Esophagus muscularis mucosa (tissue), 4 donors: Measurements from ENCODE around the gene MOB3B. TPM values are rescaled to one million over a fixed set of nuclear protein-coding genes. Genes with fewer than 3 reads are reported as not detected.

ENCODE experiments used
- DNase-seq: peaks from one replicate; pipeline ENCODE4 v3.0.0-alpha.2; 2017; ENCODE audit errors: extremely low spot score
- H3K27ac ChIP-seq, 4 donors: fragments of 200-600 bp; sonication (generic); replicated peaks in 1 of 4; 1 replicate in 3 of 4; 2 replicates in 1 of 4; pipeline ENCODE4 v1.5.1; 2016 to 2019; ENCODE audit warnings: mild to moderate bottlenecking in 1 of 4
- H3K27me3 ChIP-seq, 4 donors: fragments of 200-600 bp; sonication (generic); one replicate each; pipeline versions ENCODE4 v1.5.1 to v1.6.0; 2016 to 2019
- H3K36me3 ChIP-seq, 4 donors: fragments of 200-600 bp; sonication (generic); one replicate each; pipeline ENCODE4 v1.5.1; 2016 to 2019
- H3K4me1 ChIP-seq, 4 donors: fragments of 200-600 bp; sonication (generic); one replicate each; pipeline ENCODE4 v1.5.1; 2016 to 2019
- H3K4me3 ChIP-seq, 4 donors: fragments of 200-600 bp; sonication (generic); 1 replicate in 2 of 4; 2 replicates in 2 of 4; pipeline ENCODE4 v1.5.1; 2016 to 2019; ENCODE audit warnings: mild to moderate bottlenecking in 4 of 4, moderate library complexity in 1 of 4
- H3K9me3 ChIP-seq, 4 donors: fragments of 200-600 bp; sonication (generic); 1 replicate in 3 of 4; 2 replicates in 1 of 4; pipeline ENCODE4 v1.5.1; 2016 to 2019
- EP300 ChIP-seq: sonication (generic); formaldehyde crosslinking; IDR thresholded peaks from one replicate; pipeline ENCODE4 v1.6.1; 2017; ENCODE audit warnings: antibody characterized with exemption
- POLR2A ChIP-seq: fragments of 450-650 bp; IDR thresholded peaks from one replicate; pipeline ENCODE4 v1.6.1; 2017; ENCODE audit warnings: antibody characterized with exemption, moderate library complexity, mild to moderate bottlenecking, low read depth
- POLR2AphosphoS5 ChIP-seq, 2 donors: sonication (generic); formaldehyde crosslinking; IDR thresholded peaks; one replicate each; pipeline ENCODE4 v1.6.1; 2017; ENCODE audit warnings: antibody characterized with exemption in 2 of 2
- WGBS: methylation state at CpG from one replicate; pipeline ENCODE4 v1.1.5; 2018; 5-methylcytosine and 5-hydroxymethylcytosine counted together
- intact Hi-C: fragments of 100-400 bp; cut with DNase I; formaldehyde crosslinking; loops from one replicate; pipeline ENCODE4 v1.15.1; 2023
- total RNA-seq, 4 donors: library from RNA; depleted of rRNA; stranded (reverse); fragments of >200 nt; gene quantifications; one replicate each; pipeline versions ENCODE4 v1.1.0 to v1.2.1, GENCODE V29; 2016
- TF ChIP-seq, protein P1 (sequence below), 3 experiments: fragments of 200-600 bp in 2 of 3; fragments of 450-650 bp in 1 of 3; sonication (generic) in 2 of 3; IDR thresholded peaks; one replicate each; pipeline ENCODE4 v1.5.1; 2017 to 2019; ENCODE audit warnings: antibody characterized with exemption in 3 of 3, mild to moderate bottlenecking in 2 of 3, moderate library complexity in 1 of 3

MOB3B gene
- total RNA-seq, 4 donors from 2014 or later, result 7.6 to 11.6 (median 9.5) TPM

- Histone ChIP-seq H3K27ac (peak overlapping the region; percentile 96 to 100 (median 98)), H3K4me1 (peaks cover 23 to 25% (median 24%) of the 10 kb centered on the region in 4 donors), H3K27me3 (no peaks in the 10 kb centered on the region), H3K4me3 (peak overlapping the region; percentile 78 to 98 (median 86)), H3K9me3 (no peaks in the 10 kb centered on the region), H3K36me3 (no peaks in the 10 kb centered on the region)
- whole genome bisulfite sequencing, result 50% methylated on average over 3 of the region's 3 CpGs
- TF ChIP-seq, protein P1, sequence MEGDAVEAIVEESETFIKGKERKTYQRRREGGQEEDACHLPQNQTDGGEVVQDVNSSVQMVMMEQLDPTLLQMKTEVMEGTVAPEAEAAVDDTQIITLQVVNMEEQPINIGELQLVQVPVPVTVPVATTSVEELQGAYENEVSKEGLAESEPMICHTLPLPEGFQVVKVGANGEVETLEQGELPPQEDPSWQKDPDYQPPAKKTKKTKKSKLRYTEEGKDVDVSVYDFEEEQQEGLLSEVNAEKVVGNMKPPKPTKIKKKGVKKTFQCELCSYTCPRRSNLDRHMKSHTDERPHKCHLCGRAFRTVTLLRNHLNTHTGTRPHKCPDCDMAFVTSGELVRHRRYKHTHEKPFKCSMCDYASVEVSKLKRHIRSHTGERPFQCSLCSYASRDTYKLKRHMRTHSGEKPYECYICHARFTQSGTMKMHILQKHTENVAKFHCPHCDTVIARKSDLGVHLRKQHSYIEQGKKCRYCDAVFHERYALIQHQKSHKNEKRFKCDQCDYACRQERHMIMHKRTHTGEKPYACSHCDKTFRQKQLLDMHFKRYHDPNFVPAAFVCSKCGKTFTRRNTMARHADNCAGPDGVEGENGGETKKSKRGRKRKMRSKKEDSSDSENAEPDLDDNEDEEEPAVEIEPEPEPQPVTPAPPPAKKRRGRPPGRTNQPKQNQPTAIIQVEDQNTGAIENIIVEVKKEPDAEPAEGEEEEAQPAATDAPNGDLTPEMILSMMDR (IDR thresholded peaks at IDR 0.05), result no peak
- TF ChIP-seq POLR2A (no peak), EP300 (no peak), POLR2AphosphoS5 (IDR thresholded peaks at IDR 0.05) (no peak)
- intact Hi-C loops, result no loop called here
- DNase-seq, result no peak
Observed at GRCh38 chr9:27572061-27572460, 42.4 kb upstream of the MOB3B start.

- 90% methylated on average over 4 of the region's 4 CpGs for WGBS
- H3K4me1 ChIP-seq, result peaks cover 23 to 27% (median 25%) of the 10 kb centered on the region in 4 donors
- H3K4me3 ChIP-seq, result no peak overlapping the region
- no peak for TF ChIP-seq EP300
- TF ChIP-seq POLR2AphosphoS5 (IDR thresholded peaks at IDR 0.05), result no peak
- no peak for TF ChIP-seq POLR2A
- TF ChIP-seq, protein P1 (IDR thresholded peaks at IDR 0.05), result no peak
- peak overlapping the region; percentile 96 to 100 (median 98) for H3K27ac ChIP-seq
- no peak for DNase-seq
- intact Hi-C loops, result no loop called here
- no peaks in the 10 kb centered on the region for H3K9me3 ChIP-seq
- H3K27me3 ChIP-seq, result no peaks in the 10 kb centered on the region
- H3K36me3 ChIP-seq, result peaks cover 0 to 8% (median 3%) of the 10 kb centered on the region in 4 donors
Observed at GRCh38 chr9:27571011-27571410, 41.4 kb upstream of the MOB3B start.

GRCh38 chr9:27569406-27569805 lies 39.8 kb upstream of the MOB3B start:
- H3K27ac ChIP-seq, result no peak overlapping the region
- intact Hi-C loops, result no loop called here

GRCh38 chr9:27566118-27566517 lies 36.5 kb upstream of the MOB3B start:
- Histone ChIP-seq H3K4me3 (no peak overlapping the region), H3K4me1 (peaks cover 4 to 9% (median 6%) of the 10 kb centered on the region in 4 donors), H3K27ac (no peak overlapping the region), H3K9me3 (no peaks in the 10 kb centered on the region), H3K36me3 (peaks cover 0 to 40% (median 17%) of the 10 kb centered on the region in 4 donors), H3K27me3 (no peaks in the 10 kb centered on the region)
- no peak for DNase-seq
- TF ChIP-seq, protein P1 (IDR thresholded peaks at IDR 0.05), result no peak
- TF ChIP-seq POLR2AphosphoS5 (IDR thresholded peaks at IDR 0.05) (no peak), EP300 (no peak), POLR2A (no peak)
- WGBS, result 87% methylated on average over 1 of the region's 1 CpG
- intact Hi-C loops, result no loop called here

More at GRCh38 chr9:27569406-27569805, 39.8 kb upstream of the MOB3B start:
- no peak for DNase-seq
- Histone ChIP-seq H3K9me3 (no peaks in the 10 kb centered on the region), H3K27me3 (no peaks in the 10 kb centered on the region), H3K4me1 (peaks cover 22 to 30% (median 25%) of the 10 kb centered on the region in 4 donors), H3K4me3 (no peak overlapping the region), H3K36me3 (peaks cover 0 to 19% (median 6%) of the 10 kb centered on the region in 4 donors)
- TF ChIP-seq EP300 (no peak), POLR2AphosphoS5 (IDR thresholded peaks at IDR 0.05) (no peak), POLR2A (no peak)
- TF ChIP-seq, protein P1 (IDR thresholded peaks at IDR 0.05), result no peak
- WGBS, result 89% methylated on average over 2 of the region's 2 CpGs

DNA sequence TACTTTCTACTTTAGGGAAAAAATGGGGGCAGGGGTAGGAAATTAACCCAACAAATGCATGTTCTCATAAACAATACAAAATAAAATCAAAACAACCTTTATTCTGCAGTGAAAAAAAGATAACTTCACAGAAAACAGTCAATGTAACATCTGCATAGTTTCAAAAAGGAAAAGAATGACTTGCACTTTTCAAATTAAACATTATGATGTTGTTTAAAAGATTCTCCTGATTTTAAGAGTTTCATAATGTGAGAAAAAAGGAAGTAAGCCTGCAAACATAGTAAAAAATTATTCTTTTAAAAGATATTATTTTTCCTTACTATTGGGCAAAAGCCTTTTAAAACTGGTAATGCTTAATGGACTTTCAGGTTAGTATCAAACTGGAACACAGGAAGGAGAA lies 36.1 kb upstream of the MOB3B start:
- Histone ChIP-seq H3K27me3 (no peaks in the 10 kb centered on the region), H3K36me3 (peaks cover 0 to 44% (median 21%) of the 10 kb centered on the region in 4 donors), H3K4me3 (no peak overlapping the region), H3K27ac (no peak overlapping the region), H3K4me1 (peaks cover under 1 to 9% (median 4%) of the 10 kb centered on the region in 4 donors), H3K9me3 (no peaks in the 10 kb centered on the region)
- no peak for DNase-seq
- TF ChIP-seq POLR2A, result no peak
- no peak for TF ChIP-seq POLR2AphosphoS5 (IDR thresholded peaks at IDR 0.05)
- TF ChIP-seq, protein P1 (IDR thresholded peaks at IDR 0.05), result no peak
- no peak for TF ChIP-seq EP300
- intact Hi-C loops, result no loop called here
